Endothelial cell of umbilical vein (primary cell): ENCODE data around the gene TRRAP.

Experiments used
- EZH2 ChIP-seq: IDR thresholded peaks from 2 replicates; pipeline ENCODE4 v1.6.1; 2012; ENCODE audit warnings: borderline replicate concordance, low read depth, mild to moderate bottlenecking, moderate library complexity, low read length, inconsistent platforms; ENCODE audit not compliant: severe bottlenecking
- GATA2 ChIP-seq: IDR thresholded peaks from 2 replicates; pipeline ENCODE4 v1.7.0; 2011; ENCODE audit warnings: low read depth, mild to moderate bottlenecking, moderate library complexity, mixed read lengths, low read length; ENCODE audit not compliant: insufficient read length, insufficient read depth
- MAX ChIP-seq: IDR thresholded peaks from 2 replicates; pipeline ENCODE4 v1.6.1; 2011; ENCODE audit not compliant: insufficient read depth, insufficient read length
- POLR2A ChIP-seq: IDR thresholded peaks from 2 replicates; pipeline ENCODE4 v1.6.1; 2012; ENCODE audit warnings: low read depth, mild to moderate bottlenecking, control low read depth, low read length
- POLR2AphosphoS5 ChIP-seq: IDR thresholded peaks from 2 replicates; pipeline ENCODE4 v1.6.1; 2012; ENCODE audit warnings: low read depth, mild to moderate bottlenecking, control low read depth, low read length, moderate library complexity; ENCODE audit not compliant: insufficient read depth
- TF ChIP-seq, protein P1 (sequence below), 2 donors: IDR thresholded peaks; 1 replicate in 1 of 2; 2 replicates in 1 of 2; pipeline ENCODE4 v1.5.1; 2011; ENCODE audit warnings: low read length in 2 of 2, mild to moderate bottlenecking in 2 of 2, moderate library complexity in 2 of 2, control low read depth in 1 of 2, inconsistent platforms in 1 of 2, low read depth in 1 of 2; ENCODE audit not compliant: insufficient read depth in 1 of 2; ENCODE audit errors: extremely low read depth in 1 of 2

DNA sequence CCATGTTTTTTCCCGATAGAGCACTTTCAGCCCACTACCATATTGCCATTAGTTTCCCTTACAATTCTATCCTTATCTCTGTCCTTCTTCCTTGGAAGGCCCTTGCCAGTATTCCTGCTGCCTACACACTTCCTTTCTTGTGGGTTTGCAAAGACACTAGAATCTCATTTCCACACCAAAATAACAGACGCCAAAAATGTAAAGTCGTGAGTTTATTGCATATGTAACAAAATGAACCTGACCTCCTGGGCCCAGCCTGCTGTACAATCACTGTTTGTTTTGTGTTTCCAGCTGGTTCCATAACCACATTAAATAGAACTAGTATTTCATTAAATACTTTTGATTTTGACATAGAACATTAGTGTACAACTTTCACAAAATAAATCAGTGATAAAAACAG is 148.9 kb downstream of the TRRAP start:
- TF ChIP-seq, protein P1, sequence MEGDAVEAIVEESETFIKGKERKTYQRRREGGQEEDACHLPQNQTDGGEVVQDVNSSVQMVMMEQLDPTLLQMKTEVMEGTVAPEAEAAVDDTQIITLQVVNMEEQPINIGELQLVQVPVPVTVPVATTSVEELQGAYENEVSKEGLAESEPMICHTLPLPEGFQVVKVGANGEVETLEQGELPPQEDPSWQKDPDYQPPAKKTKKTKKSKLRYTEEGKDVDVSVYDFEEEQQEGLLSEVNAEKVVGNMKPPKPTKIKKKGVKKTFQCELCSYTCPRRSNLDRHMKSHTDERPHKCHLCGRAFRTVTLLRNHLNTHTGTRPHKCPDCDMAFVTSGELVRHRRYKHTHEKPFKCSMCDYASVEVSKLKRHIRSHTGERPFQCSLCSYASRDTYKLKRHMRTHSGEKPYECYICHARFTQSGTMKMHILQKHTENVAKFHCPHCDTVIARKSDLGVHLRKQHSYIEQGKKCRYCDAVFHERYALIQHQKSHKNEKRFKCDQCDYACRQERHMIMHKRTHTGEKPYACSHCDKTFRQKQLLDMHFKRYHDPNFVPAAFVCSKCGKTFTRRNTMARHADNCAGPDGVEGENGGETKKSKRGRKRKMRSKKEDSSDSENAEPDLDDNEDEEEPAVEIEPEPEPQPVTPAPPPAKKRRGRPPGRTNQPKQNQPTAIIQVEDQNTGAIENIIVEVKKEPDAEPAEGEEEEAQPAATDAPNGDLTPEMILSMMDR (IDR thresholded peaks at IDR 0.05; ENCODE audit: extremely low read depth in 1 of 2, insufficient read depth in 1 of 2, low read depth in 1 of 2, low read length in 2 of 2): no peak
- TF ChIP-seq MAX (no peak), POLR2A (no peak), EZH2 (no peak), GATA2 (no peak), POLR2AphosphoS5 (no peak)
